NCI-H510A (cell line): ENCODE results near the gene COX7A2L.
"Not testable (repeated sequence)": the region's sequence is repeated elsewhere in the genome, so short reads cannot be mapped to it uniquely, and the experiment has no call there.

Experiments
- DNase-seq: peaks from one replicate; lab custom pipeline; 2025; lab: John Stamatoyannopoulos, UW

The COX7A2L gene

DNA sequence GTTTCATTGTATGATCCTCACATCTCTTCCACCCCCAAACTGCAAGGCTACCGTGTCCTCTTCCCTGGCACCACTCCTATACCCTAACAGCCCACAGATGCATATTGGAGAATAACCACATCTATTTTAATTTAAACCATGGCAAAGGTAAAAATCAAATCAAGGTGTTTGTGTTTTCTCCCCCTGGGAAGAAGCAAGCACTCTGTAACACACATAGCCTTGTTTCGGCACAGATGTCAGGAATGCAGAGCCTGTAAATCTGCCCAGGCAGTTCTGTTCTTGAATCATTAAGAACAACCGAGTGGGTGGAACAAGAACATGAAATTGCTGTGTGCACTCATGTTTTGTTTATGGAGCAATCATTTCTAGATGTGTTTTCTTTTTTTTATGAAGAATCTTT, 6.8 kb upstream of the COX7A2L start:
- no peak for DNase-seq

DNA sequence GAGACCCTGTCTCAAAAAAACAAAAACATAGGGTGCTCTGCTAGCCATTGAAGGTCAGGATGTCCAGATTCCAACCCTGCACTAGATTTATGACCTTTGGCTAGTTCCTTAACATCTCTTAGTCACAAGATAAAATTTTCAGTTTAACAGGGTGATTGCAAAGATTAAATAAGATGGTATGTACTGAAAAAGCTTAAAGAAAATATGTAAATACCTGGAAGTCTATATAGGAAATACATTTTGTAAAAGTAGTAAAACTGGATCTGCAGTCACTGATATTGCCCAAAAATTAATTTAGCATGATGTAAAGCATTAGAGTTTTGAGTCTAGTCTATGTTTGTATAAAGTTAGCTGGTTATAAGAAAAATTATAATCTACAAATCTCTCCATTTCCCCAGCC, 5.4 kb upstream of the COX7A2L start:
- DNase-seq: no peak

DNA sequence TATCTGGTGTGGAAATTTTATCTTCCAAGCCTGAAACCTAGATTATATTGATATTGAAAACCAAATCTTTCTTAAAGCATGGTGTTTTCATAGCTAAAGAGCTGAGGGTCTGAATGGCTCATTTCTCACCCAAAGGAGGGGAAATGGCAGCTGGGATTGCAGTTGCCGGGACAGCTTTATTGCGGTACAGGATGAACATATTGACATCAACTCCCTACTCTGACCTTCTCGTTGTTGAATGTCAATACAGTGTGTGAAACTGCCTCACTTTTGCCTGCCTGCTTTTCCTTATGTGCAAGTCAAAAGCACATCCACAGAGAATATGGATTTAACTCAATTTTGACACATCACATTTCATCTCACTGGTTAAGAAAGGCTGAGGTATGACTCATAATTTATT, 3.6 kb upstream of the COX7A2L start:
- no peak for DNase-seq

DNA sequence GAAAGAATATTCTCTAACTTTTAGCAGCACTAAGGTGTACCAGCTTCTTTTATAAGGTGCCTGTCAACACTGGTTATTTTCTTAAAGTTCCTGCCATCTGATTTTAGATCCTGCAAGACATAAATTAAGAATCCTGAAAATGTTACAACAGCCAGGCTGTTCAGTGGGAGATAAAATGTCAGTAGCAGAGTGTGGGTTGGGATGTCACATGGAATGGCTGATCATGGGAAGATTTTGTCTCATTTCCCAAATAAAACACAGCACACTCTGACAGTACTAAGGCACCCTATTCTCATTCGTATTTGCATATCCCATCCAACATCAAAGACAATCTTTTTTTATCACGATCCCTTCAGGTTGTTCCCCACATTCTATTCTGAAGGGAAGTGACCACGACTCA, 2.4 kb upstream of the COX7A2L start:
- no peak for DNase-seq

DNA sequence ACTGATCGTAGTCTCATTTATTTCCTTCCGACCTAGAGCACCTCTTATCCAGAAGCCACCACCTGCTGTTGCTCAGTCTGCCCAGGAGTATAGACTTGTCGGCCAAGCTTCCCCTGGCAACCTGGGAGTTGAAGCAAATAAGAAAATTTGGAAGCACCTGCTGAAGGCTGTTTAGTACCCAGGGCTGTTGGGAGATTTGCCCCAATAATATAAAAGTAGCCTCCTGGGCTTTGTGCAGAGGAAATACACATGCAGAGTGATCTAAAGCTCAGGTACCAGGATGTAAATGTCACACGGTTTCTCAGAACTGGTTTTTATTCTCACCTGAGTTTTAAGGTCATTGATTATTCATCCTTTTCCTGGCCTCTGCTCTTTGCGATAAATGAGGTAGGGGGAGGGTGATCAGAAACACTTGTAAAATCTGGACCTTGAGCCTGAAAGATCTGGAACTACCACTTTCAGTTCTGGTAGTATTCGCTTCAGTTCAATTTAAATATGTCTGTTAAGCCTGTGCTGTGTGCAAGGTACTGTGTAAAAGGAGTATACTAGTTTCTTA, 789 bp upstream of the COX7A2L start:
- no peak for DNase-seq

DNA sequence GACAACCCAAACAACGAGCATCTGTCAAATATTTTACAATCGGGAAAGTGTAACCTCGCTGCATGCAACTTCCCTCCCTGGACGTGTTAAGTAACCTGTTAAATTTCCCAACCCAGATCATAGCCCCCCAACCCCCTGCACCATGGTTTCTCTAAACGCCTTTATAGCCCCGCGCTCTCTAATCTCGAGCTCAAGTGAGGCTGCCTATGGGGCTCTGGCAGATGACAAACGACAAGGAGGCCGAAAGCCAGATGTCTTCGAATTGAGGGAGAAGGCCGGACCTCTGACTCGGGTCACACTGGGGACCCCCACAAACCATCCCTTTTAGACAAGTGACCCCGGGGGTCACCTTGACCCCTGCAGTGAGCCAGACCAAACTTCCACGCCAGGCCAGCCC, 526 bp downstream of the COX7A2L start:
- no peak for DNase-seq

DNA sequence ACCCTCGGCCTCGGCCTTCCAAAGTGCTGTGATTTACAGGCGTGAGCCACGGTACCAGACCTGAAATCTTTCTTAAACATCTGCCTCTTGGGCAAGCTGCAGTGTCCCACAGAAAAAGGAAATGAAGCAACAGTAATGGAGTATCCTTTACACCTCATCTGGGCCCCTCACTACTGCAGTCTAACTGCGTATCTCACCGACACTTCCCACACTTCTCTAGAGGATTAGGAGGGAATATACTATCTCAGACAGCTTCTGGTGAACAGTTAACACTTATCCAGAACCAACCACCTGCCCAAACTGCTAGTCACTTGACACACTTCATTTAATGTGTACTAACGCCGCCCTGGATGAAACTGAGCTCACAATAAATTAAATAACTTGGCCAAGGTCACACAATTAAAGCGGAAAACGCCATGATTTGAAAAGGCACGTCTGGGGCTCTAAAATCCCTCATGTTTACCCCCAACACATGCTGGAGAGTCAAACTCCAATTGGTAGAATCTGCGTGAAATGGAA, 993 bp downstream of the COX7A2L start:
- DNase-seq: no peak

DNA sequence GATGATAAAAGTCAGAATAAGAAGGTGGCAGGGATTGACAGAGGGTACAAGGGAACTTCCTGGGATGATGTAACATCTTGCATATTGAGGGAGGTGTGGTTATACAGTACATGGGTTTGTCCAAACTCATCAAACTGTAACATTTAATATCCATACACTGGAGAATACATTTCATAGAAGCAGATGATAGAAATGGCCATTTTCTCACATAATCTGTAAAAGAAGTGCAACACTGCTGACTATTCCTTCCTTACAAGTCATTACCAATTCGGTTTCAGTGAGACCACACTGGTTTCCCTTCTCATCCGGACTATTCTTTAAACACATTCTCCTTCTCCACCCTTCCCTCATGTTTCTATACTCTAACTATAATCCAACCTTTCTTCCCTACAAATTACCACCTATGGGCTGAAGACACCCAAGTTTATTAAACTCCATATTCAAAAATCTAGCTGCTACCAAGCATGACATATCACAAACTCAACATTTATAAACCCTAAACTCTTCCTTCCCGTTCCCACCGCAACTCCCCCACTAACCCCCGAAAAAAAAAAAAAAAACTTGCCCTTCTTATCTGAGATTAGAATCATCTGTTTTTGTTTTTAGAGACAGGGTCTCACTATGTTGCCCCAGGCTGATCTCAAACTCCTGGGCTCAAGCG, 1.6 kb downstream of the COX7A2L start:
- DNase-seq: no peak

DNA sequence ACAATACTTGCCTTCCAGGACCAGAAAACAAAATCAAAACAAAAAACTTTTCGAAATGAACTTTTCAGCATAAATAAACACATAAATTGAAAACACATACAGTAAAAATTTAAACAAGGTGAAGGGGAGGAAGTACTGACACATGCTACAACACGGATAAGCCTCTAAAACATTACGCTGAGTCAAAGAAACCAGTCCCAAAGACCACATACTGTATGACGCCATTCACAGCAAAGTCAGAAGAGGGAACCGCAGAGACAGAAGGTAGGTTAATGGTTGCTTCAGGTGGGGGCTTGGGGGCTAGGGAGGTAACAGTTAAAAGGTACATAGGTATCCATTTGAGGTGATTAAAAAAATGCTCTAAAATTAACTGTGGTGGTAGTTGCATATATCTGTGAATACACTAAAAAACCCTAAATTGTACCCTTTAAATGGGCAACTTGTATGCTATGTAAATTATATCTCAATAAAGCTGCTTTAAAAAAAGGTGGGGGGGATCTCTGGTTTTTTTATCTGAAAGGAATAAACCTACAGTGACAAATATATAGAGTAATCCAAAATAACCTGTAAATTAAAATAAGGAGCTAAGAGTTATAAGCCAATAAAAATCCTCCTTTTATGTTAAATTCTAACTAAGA, 7.1 kb downstream of the COX7A2L start:
- DNase-seq: no peak

DNA sequence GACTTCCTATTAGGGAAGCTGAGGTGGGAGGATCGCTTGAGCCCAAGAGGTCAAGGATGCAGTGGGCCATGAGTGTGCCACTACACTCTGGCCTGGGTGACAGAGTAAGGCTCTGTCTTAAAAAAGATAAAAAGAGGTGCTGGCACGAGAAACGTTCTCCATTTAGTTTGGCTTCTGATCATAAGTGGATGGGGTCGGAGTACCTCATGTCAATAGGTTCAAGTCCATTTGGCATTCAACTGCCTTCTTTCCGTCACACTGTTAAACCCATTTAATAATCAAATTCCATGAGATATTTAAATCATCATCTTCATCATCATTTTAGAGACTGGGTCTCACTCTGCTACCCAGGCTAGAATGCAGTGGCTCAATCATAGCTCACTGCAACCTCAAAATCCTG, 9.2 kb downstream of the COX7A2L start:
- no peak for DNase-seq

DNA sequence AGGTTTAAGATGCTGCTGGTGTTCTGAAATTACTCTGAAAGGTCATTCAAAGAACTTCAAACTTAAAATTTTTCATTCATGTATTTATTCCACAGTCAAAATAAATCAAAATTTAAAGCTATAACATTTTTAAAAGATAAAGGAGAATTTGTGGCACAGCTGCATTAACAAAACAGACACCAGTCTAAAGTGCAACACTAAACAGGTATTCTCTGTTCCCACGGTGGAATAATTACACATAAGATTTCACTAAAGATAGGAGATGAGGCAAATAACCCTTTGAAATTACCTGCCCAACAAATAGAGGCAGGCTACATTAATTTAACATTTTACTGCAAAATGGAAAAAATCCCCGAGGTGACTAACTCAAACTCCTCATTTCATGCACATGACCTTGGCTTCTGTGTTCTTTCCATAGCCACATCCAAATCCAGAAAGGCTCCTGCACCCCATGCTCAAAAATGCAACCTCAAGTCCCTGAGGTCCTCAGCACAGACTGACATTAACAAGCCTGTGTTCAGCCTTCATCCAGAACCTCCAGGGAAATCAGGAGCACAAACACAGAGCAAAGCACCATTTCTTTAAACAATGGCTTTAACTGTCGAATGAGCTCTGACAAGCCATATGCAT, 10.5 kb downstream of the COX7A2L start:
- no peak for DNase-seq

DNA sequence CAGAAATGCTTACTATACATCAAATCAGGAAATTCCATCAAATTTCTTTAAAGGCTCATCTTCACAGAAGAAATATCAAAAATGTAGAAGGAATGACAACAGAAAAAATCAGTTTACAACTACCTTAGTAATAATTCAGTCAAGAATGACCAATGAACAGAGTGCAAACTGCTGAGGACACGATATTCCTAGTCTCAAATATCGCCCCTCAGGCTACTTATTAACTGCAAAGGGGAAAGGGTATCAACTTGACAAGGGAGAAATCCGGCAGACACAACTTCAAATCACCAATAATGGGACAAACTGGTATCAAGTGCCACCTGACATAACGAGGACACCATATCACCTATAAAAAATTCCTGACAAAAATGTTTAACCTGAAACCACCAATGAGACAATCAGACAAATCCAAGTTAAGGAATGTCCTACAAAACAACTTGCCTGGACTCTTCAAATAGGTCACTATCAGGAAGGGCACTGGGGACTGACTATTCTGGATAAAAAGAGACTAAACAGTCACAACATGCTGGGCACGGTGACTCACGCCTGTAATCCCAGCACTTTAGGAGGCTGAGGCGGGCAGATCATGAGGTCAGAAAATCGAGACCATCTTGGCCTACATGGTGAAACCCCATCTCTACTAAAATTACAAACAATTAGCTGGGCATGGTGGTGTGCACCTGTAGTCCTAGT, 12.8 kb downstream of the COX7A2L start:
- no peak for DNase-seq

DNA sequence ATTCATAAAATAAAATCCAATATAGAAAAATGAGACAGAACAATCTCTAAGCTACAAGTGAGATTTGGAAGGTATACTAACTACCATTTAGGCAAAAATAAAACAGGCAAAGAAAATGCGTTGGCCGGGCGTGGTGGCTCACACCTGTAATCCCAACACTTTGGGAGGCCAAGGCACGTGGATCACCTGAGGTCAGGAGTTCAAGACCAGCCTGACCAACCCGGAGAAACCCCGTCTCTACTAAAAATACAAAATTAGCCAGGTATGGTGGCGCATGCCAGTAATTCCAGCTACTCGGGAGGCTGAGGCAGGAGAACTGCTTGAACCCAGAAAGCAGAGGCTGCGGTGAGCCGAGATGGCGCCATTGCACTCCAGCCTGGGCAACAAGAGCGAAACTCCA, 13.5 kb downstream of the COX7A2L start:
- not testable (repeated sequence) for DNase-seq

DNA sequence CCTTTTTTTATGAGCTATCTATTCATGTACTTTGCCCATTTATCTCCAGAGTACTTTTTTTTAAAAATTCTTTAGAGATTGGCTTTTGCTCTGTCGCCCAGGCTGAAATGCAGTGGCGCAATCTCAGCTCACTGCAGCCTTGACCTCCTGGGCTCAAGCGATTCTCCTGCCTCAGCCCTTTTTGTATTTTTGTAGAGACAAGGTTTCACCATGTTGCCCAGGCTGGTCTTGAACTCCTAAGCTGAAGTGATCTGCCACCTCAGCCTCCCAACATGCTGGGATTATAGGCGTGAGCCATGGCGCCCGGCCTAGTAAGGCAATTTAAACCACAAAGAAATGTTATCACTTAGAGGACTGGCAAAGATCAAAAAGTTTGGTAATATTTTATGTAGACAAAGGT, 14.2 kb downstream of the COX7A2L start:
- DNase-seq: not testable (repeated sequence)

DNA sequence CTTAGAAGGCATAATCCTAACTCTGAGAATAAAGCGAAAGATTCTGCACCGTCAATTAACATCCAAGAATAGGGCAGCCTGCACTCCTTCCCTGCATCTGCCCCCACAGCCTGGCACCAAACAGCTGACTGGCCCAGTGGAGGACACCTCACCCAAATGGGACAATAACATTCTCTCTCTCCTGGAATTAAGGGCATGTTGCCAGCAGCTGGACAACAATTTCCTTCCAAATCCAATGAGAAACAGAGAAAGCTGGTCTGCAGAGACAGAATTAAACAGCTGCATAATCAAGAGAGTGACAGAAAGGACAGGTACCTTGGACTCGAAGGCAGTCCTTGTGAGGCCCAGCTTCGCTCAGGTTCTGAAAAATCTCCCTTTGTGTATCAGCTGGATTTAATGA, 15.0 kb downstream of the COX7A2L start:
- no peak for DNase-seq

DNA sequence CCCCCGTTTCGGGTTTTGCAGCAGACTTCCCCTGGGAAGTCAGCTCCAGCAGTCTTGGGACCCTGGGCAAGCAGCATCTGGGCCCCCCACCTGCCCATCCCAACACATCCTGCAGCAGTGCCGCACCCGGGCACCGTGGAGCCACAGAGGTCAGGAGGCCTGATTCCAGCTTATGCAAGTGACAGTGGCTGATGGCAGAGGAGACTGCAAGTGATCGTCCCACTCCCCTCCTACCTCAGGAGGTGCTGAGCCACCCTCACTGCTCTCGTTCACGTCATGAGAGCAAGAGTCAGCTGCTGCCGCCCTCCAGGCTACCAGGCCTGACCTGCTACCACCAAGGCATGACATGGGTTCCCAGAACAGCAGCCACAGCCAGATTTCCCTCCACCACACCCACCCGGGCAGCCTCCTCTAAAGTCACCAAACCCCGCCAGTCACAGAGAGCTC, 18.2 kb downstream of the COX7A2L start:
- no peak for DNase-seq

DNA sequence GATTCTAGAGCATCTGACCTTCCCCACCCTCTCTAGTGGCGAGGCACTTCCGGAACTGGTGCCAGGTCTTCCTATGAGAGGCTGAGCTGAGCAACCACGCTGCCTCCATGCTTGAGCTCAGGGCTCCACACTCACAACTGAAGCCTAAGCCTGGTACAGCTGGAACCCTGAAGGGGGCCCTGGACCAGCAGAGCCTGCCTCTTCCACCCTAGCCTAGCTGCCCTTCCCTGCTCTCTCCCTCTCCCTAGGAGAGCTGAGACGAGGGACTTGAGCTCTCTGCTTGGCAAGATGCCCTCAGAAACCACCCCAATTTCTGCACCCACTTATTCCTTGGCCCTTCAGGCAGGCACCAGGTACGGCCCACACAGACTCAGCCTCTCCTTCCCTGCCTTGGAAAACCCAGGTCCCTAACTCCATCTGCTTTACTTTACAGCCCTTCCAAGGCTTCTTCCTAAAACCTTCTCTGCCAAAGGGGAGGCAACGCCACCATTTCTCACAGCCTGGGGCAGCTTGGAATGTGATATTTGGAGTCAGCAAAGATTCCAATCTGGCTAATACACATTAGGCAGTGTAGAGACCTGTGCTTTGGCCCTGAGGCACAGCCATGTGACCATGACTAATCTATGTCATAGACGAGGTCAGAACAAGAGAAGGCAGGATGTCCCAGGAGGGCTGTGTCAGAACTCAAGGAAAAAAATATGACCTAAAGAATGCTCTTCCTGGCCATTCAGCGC, 18.8 kb downstream of the COX7A2L start:
- DNase-seq: no peak

DNA sequence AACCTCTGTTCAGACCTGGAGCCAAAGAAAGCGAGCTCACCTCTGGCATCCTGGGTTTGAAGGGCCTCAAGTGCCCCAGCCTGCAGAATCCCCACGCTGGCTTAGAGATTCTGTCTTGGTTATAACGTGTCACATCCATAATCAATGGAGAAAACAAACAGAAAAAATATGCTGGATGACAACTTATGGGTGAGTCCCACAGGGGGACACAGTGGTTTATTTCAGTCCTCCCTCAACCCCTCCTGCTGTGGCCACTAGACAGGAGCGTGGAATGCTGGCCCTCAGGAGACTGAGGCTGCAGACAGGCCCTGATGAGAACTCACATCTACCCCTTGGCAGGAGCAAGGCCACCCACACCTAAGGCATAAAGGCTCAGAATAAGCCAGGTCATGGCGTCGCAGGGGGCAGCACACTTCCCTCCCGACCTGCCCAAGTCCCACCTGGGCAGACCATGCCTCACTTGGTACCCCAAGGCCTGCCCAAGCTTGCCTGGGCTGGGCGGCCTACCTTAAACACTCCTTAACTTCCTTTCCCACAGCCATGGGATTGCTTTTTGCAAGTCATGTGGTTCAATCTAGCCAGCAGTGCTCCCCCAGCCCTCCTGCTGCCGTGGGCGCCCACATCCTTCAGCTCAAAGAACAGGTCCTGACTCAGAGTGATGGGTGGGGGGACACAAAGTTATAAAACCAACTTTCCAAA, 19.9 kb downstream of the COX7A2L start:
- DNase-seq: no peak

DNA sequence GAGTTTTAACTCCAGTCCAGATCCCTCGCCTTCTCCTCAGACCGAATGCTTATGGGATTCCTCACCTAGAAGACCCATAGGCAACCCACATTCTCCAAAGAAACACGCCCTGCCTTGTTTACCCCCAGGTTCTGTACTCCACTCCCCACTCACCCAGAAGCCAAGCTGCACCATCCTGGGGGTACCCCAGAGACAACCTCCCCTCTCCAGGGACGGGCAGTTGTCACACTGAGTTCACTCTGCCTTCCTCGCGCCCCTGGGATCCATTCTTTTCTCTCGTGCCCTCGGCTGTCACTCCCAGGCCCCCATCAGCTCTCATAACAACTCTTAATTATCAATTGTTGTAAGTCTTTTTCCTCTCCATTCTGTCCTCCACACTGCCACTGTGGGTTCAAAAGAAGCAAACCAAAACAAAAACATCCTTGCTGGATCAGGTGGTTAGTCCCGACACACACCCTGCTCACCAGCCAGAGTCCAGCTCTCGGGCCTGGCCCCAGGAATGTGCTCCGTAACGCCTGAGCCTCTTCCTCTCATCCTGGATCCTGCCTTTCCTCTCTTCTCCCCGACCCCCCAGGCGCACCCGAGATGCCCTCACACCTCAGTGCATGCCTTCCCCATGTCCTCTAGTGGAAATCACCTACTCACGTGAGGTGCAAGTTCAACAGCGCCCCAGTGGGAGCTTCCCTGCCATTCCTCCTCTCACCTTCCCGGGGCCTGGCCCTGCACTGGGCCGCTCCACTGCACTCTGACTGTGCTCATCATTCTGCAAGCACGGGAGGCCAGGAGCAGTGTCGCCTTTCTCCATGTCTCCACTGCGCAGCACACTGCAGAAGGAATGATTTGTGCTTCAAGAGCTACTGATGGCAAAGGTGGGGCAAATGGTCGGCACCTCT, 20.7 kb downstream of the COX7A2L start:
- DNase-seq: no peak
